Mucosa of stomach (tissue), 1 donor: ENCODE data around the gene HOXB4.

ENCODE experiments used
- H3K27me3 ChIP-seq: one replicate; pipeline ENCODE4 v1.7.0; 2013; ENCODE audit warnings: mild to moderate bottlenecking, low read length; ENCODE audit not compliant: control insufficient read depth, insufficient read depth
- H3K36me3 ChIP-seq: one replicate; pipeline ENCODE4 v1.7.0; 2013; ENCODE audit warnings: low read length; ENCODE audit not compliant: control insufficient read depth, insufficient read depth
- H3K4me1 ChIP-seq: one replicate; pipeline ENCODE4 v1.7.0; 2013; ENCODE audit warnings: mild to moderate bottlenecking, low read length; ENCODE audit not compliant: control insufficient read depth, insufficient read depth
- H3K4me3 ChIP-seq: one replicate; pipeline ENCODE4 v1.7.0; 2013; ENCODE audit warnings: low read length
- H3K9ac ChIP-seq: one replicate; pipeline ENCODE4 v1.7.0; 2013; ENCODE audit warnings: mild to moderate bottlenecking, low read length, moderate library complexity
- H3K9me3 ChIP-seq: one replicate; pipeline ENCODE4 v1.7.0; 2013; ENCODE audit warnings: mild to moderate bottlenecking, low read length, moderate library complexity; ENCODE audit not compliant: control insufficient read depth
- donor health status: Pancreatic carcinoma.

HOXB4 gene

DNA sequence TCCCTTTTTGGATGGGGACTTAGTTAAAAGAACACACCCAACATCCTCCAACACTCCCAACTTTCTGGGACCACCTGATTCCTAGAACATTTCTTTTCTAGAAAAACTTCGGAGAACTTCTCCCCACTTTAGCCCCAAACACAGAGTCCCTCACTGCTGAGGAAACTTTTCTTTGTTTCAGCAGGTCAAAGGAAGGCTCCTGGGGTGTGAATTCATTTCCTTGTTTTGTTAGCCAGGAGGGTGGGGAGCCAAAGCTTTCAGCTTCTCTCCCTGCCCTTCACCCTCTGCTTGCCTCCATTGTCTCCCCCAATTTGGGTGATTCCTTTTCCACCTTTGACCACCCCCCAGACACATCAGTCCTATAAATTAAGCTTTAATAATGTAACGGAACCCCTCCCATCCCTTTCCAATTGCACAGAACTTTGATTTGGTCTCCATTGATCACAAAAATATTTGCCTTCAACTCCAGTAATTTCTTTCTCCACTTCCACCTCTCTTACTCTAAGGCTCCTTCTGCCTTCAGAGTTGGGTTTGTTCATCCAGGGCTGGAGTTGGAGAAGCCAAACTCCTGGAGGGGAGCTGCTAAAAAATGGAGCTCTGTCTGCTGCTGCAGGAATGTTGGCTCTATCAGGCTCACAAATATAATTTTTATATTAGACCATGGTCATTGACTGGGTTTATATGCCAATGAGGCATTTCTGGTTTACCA lies 10.3 kb downstream of the HOXB4 start:
- no peaks in the 10 kb centered on the region for H3K9me3 ChIP-seq
- no peaks in the 10 kb centered on the region for H3K36me3 ChIP-seq
- no peak overlapping the region for H3K9ac ChIP-seq
- no peak overlapping the region for H3K4me3 ChIP-seq
- peaks cover 19% of the 10 kb centered on the region for H3K4me1 ChIP-seq
- peaks cover 96% of the 10 kb centered on the region for H3K27me3 ChIP-seq

DNA sequence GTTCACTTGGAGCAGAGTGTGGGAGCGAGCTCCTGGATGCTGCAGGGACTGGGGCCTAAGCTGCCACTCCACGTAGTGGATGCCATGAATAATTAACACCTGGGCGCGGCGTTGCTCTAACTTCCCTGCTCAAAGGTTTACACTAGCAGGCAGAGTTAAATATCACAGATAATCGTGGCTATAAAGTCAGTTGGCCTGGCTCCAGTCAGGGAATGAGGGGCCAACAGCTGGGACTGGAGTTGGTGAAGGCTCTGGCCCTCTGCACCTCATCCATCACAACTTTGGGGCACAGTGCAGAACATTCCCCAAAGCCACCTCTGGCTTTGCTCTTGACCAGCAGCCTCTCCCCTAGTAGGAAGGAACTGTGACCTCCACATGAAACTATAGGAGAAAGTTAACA lies 10.9 kb downstream of the HOXB4 start:
- H3K9me3 ChIP-seq: no peaks in the 10 kb centered on the region
- no peaks in the 10 kb centered on the region for H3K36me3 ChIP-seq
- no peak overlapping the region for H3K9ac ChIP-seq
- peaks cover 19% of the 10 kb centered on the region for H3K4me1 ChIP-seq
- peaks cover 96% of the 10 kb centered on the region for H3K27me3 ChIP-seq
- no peak overlapping the region for H3K4me3 ChIP-seq

DNA sequence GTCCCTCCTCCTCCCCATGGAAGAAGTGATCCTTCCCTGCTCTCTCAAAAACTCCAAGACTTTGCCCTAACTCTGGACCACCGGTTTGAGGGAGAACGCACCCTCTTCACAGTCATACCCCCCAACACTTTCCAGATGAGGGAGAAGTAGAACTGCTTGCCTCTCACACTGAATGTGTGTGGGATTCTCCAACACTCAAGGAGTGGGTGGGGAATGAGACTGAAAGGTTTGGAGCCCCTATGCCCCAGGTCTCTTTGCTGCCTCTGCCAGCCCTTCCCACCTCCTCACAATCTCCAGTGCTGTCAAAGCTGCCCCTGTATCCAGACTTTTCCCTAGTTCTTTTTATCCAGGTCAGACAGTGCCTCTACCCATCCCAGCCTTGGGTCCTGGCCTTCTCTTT lies 11.4 kb downstream of the HOXB4 start:
- Histone ChIP-seq H3K27me3 (peaks cover 96% of the 10 kb centered on the region), H3K4me1 (peaks cover 23% of the 10 kb centered on the region), H3K9me3 (no peaks in the 10 kb centered on the region), H3K9ac (no peak overlapping the region), H3K4me3 (no peak overlapping the region), H3K36me3 (no peaks in the 10 kb centered on the region)

DNA sequence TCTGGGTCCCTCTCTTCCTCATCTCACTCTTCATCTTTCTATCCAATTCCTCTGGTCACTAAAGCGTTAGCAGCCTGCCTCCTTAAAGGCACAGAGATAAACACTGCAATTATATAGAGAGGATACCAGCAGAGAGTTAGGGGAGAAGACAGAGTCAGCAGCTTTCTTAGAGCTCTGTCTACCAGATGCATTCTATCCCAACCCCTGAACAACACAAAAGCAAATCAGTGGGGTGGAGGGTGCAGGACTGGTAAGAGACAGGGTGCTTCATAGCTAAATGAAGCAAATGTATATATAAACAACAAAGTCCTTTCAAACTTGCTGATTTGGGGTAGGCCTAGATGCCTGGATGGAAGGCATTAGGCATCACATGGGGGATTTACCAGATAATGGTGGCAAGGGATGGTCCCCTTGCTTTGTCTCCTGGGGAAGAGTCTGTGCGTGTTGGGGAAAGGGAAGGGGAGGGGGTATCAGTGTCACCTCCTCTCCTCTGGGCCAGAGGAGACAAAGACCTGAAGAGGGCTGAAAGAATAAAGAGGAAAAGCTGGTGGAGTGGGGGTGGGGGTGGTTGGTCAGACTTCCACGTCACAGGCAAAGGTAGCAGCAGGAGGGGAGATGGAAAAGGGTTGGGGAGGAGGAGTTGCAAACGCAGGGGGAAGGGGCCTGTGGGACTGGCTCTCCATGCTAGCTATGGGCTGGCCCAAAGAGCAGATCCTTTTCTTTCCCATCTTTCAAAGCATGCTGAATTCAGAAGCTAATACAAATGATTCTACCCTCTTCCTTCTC lies 12.0 kb downstream of the HOXB4 start:
- H3K9me3 ChIP-seq: no peaks in the 10 kb centered on the region
- H3K4me3 ChIP-seq: no peak overlapping the region
- no peak overlapping the region for H3K9ac ChIP-seq
- H3K4me1 ChIP-seq: peaks cover 29% of the 10 kb centered on the region
- no peaks in the 10 kb centered on the region for H3K36me3 ChIP-seq
- peaks cover 96% of the 10 kb centered on the region for H3K27me3 ChIP-seq

DNA sequence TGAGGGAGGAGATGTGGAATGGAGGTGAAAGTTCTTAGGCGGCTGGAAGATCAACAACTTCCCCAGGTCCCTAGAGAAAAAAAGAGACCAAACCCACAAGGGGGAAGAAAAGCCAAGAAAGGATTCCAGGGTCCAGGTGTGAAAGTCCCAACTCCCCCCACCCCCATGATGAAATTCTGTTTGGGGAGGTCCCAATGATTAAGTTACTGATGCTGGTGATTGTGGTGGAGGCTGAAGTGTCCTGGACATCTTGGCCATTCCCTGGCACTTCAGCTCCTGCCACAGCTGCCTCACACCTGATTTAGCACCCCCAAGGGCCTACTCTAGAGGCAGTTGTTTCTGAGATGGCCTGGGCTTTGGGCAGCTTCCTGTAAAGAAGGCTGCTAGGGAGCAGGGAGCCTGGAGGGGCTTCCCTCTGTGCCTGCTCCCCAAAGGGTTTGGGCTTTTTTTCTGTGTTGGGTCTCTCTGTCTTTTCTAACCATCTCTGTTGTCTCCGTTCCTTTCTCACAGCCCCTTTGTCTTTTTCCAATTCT lies 13.1 kb downstream of the HOXB4 start:
- Histone ChIP-seq H3K27me3 (peaks cover 92% of the 10 kb centered on the region), H3K4me1 (peaks cover 38% of the 10 kb centered on the region), H3K4me3 (no peak overlapping the region)

DNA sequence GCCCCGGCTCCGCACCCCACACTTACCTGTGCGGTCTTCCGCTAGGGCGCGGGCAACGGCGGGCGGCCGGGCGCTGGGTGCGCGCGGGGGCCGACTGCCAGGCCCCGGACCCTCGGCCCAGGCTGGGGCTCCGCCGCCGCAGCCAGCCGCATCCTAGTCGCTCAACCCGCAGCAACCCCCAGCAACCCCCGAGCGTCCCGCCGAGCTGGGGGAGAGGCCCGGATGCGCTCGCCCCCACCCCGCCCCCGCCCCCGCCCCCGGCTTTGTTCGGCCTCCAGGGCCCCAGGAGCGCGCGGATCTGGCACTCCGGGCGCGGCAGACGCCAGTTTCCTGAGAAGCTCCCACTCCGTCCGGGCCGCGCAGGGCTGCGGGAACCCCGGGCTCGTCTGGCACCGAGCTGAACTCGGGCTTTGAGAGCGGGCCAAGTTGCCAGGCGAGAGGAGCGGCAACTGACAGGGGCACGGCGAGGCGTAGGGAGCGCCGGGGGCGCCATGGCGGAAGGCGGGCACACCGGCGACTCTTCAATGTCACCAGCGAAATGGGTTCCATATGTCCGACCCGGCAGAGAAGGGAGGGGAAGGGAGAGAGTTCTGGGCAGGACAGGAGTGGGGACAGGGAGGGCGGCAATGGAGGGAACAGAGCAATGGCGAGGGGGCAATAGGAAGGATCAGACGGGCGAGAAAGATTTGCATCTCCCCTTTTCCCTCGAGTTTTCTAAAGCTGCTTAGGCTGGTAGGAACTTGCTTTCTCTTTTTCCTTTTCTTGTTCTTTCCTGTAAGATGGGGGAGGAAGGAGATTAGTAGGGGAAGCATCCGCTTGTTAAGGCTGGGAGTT lies 13.7 kb downstream of the HOXB4 start:
- Histone ChIP-seq H3K9me3 (no peaks in the 10 kb centered on the region), H3K27me3 (peaks cover 92% of the 10 kb centered on the region), H3K4me3 (no peak overlapping the region), H3K36me3 (no peaks in the 10 kb centered on the region), H3K4me1 (peaks cover 38% of the 10 kb centered on the region), H3K9ac (no peak overlapping the region)

More for the DNA sequence above, 13.1 kb downstream of the HOXB4 start:
- no peaks in the 10 kb centered on the region for H3K36me3 ChIP-seq
- no peaks in the 10 kb centered on the region for H3K9me3 ChIP-seq
- no peak overlapping the region for H3K9ac ChIP-seq

DNA sequence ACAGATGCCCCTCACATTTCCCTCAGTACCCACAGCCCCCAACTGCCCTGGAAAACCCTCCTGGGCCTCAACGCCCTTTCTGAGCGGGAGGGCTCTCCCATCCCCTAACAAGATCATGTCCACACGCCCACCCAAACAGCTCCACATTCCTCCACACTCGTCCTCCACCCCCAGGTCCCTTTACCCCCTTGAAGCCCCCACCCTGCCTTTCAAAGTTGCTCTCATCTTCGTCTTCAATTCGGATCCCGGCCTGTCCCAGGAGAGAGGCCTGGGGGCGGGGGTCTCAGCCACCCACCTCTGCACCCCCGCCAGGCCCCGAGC lies 14.3 kb downstream of the HOXB4 start:
- Histone ChIP-seq H3K9ac (no peak overlapping the region), H3K9me3 (no peaks in the 10 kb centered on the region), H3K4me1 (peaks cover 38% of the 10 kb centered on the region), H3K36me3 (no peaks in the 10 kb centered on the region), H3K4me3 (no peak overlapping the region), H3K27me3 (peaks cover 92% of the 10 kb centered on the region)

DNA sequence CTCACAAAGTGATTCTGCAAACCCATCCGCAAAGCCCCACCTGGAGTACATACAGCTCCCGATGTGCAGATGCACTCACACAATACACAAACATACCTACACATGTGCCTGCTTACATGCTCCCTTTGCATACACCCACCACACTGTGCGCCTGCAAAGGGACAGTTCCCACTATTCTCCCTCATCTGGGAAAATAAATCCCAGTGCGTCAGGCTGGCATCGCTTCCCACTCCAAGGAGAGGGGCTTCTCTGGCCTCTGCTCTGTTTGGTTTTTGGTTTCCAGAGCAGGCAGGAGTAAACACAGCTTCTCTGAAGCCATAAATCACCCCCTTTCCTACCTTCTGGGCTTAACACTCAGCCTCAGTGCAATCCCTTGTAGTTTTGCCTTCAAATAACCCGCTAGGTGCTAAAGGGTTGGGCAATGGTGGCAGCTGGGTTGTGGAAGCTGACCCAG lies 14.7 kb downstream of the HOXB4 start:
- H3K9ac ChIP-seq: no peak overlapping the region
- H3K4me3 ChIP-seq: no peak overlapping the region
- peaks cover 38% of the 10 kb centered on the region for H3K4me1 ChIP-seq
- no peaks in the 10 kb centered on the region for H3K36me3 ChIP-seq
- peaks cover 92% of the 10 kb centered on the region for H3K27me3 ChIP-seq
- H3K9me3 ChIP-seq: no peaks in the 10 kb centered on the region

DNA sequence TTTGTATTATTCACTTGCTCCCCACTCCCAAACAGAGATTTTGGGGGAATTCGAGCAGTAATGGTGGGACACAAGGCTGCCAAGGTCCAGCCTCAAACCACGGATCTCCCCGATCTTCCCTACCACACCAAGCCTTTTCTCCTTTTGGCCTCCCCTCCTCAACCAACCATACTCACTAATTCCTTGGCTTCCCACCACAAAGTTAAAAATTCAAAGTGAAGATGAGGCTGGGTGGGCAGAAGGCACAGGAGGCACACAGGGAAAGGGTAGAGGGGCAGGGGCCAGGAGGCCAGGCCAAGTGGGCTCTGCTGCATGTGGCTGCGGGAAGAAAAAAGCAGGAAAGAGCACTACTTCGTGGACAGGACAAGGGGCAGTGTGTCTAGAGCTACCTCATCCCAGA lies 15.2 kb downstream of the HOXB4 start:
- Histone ChIP-seq H3K9me3 (no peaks in the 10 kb centered on the region), H3K4me3 (no peak overlapping the region), H3K27me3 (peaks cover 92% of the 10 kb centered on the region), H3K36me3 (no peaks in the 10 kb centered on the region), H3K4me1 (peaks cover 37% of the 10 kb centered on the region), H3K9ac (no peak overlapping the region)

DNA sequence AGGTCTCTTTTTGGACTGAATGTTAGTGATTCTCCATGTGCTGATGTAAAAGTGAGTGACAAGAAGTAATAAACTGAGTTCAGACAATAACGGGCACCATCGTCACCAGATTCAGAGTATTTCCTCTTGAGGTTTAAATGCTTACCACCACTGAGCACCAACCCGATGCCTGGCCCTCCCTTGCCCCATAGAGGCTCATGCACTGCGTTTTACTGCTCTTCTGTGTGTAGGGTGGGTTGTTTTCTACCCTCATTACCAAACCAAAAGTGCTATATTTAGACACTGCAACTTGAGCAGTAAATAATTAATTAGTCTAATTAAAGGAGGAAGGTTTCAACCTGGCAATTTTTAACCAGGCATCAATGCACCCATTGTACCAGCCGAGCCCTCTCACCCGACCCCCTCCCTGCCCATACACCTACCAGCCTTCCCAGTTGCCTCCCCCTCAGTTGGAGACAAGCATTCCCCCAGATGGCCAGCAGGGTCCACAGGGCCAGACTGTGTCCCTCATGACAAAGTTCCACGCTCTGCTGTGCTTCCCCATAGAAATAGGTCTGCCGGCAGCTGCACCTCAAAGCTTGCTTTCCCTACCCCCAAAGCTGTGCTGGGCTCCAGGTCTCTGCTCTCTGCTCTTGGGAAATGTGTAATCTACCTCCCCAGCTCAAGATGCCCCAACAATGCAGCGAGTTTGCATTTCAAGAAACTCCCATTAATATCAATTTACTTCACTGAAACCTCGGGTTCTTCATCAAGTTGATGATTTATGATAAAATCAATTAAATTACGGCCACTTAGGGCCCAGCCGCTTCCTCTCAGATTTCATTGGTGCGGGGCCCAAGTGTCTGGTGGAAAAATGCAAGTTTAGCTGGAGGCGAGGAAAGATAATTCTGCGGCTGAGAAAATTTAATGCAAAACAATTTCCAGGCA lies 16.0 kb downstream of the HOXB4 start:
- no peaks in the 10 kb centered on the region for H3K36me3 ChIP-seq
- peaks cover 92% of the 10 kb centered on the region for H3K27me3 ChIP-seq
- no peaks in the 10 kb centered on the region for H3K9me3 ChIP-seq
- peaks cover 34% of the 10 kb centered on the region for H3K4me1 ChIP-seq
- no peak overlapping the region for H3K9ac ChIP-seq
- no peak overlapping the region for H3K4me3 ChIP-seq
